ENCODE data around the gene BPIFA3.

BPIFA3 gene

DNA sequence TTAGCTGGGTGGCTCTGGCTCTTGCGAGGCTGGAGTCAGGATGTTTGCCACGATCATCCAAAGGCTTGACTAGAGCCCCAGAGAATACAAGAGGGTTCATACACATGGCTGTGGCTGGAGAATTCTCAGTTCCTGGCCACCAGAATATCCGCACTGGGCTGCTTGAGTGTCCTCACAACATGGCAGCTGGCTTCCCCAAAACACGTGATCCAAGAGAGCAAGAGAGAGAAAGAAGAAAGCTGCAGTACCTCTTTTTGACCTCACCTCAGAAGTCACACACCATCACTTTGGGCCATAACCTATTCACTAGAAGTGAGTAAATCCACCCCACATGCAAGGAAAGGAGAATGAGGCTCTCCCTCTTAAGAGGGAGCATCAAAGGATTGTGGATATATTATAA lies 44.3 kb downstream of the BPIFA3 start:
- 95% methylated on average over 4 of the region's 4 CpGs for WGBS
- Histone ChIP-seq H3K27me3 (ENCODE audit: insufficient read depth, low read length) (no peaks in the 10 kb centered on the region), H3K27ac (ENCODE audit: low read depth, low read length) (no peak overlapping the region), H3K36me3 (ENCODE audit: insufficient read depth, low read length) (no peaks in the 10 kb centered on the region), H3K9me3 (ENCODE audit: insufficient read depth, low read depth, low read length) (no peaks in the 10 kb centered on the region), H3K4me1 (ENCODE audit: insufficient read depth, low read length) (no peaks in the 10 kb centered on the region), H3K4me3 (ENCODE audit: low read length) (no peak overlapping the region), H3K9ac (ENCODE audit: low read depth, low read length) (no peak overlapping the region)

DNA sequence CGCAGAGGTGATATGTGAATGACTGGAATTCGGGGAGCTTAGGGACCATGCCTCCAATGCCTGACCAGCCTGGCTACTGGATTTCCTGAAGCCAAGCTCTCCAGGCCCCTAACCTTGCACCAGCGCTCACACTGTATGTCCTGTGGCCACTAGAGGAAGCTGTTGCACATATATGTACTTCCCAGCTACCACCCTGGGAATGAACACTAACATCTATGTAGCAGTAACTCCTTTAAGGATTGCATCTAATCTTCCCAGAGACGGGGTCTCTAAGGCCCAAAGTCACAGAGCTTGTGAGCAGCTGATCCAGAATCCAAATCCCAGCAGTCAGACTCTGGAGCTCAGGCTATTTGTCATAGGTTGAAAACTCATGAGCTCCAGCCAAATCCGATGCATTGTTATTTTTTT lies 45.5 kb downstream of the BPIFA3 start:
- no peaks in the 10 kb centered on the region for H3K27me3 ChIP-seq (ENCODE audit: insufficient read depth, low read length)
- H3K36me3 ChIP-seq (ENCODE audit: insufficient read depth, low read length) = no peaks in the 10 kb centered on the region
- no peak overlapping the region for H3K4me3 ChIP-seq (ENCODE audit: low read length)
- no peak overlapping the region for H3K9ac ChIP-seq (ENCODE audit: low read depth, low read length)
- 45% methylated on average over 5 of the region's 5 CpGs for WGBS
- no peak overlapping the region for H3K27ac ChIP-seq (ENCODE audit: low read depth, low read length)
- H3K9me3 ChIP-seq (ENCODE audit: insufficient read depth, low read depth, low read length) = no peaks in the 10 kb centered on the region
- H3K4me1 ChIP-seq (ENCODE audit: insufficient read depth, low read length) = no peaks in the 10 kb centered on the region

DNA sequence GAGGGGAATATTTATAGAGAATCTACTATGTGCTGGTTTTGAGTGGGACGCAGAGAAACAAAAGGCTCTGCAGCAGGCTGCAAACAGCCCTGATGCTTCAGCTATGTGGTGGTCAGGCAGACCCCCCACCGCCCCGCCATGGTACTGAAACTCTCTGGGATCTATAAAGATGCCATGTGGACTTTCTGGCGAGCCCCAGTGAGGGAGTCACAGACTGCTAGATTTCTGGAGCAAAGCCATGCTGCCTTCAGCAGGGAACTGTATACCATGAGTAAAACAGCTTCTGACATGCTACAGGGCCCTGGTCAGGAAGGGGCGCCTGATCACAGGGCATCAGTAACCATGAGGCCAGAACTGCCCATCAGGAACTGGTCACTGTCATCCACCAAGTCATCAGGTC lies 46.6 kb downstream of the BPIFA3 start:
- H3K27me3 ChIP-seq (ENCODE audit: insufficient read depth, low read length) = no peaks in the 10 kb centered on the region
- H3K4me3 ChIP-seq (ENCODE audit: low read length) = no peak overlapping the region
- H3K9me3 ChIP-seq (ENCODE audit: insufficient read depth, low read depth, low read length) = no peaks in the 10 kb centered on the region
- H3K9ac ChIP-seq (ENCODE audit: low read depth, low read length) = no peak overlapping the region
- H3K4me1 ChIP-seq (ENCODE audit: insufficient read depth, low read length) = no peaks in the 10 kb centered on the region
- H3K27ac ChIP-seq (ENCODE audit: low read depth, low read length) = no peak overlapping the region
- no peaks in the 10 kb centered on the region for H3K36me3 ChIP-seq (ENCODE audit: insufficient read depth, low read length)
- WGBS = 92% methylated on average over 5 of the region's 5 CpGs

DNA sequence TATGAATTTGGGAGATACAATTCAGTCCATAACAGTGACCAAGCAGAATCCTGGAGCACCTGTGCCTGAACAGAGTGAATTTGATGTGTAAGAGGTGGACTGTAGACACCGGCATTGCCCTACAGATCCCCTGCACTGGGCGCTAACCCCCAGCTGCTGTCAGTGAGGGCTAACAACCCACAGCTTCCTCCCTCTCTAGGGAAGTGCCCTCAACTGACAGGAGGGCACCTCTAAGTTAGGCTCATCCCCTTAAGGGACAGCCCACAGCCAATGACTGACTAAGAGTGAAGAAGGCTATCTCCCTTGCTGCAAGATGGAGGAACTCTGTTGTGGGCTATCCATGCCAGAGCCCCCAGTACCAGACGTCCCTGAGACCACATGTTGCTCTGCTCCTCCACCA lies 50.5 kb downstream of the BPIFA3 start:
- no peaks in the 10 kb centered on the region for H3K4me1 ChIP-seq (ENCODE audit: insufficient read depth, low read length)
- 82% methylated on average over 3 of the region's 3 CpGs for WGBS
- H3K27ac ChIP-seq (ENCODE audit: low read depth, low read length) = no peak overlapping the region
- H3K9ac ChIP-seq (ENCODE audit: low read depth, low read length) = no peak overlapping the region
- no peaks in the 10 kb centered on the region for H3K27me3 ChIP-seq (ENCODE audit: insufficient read depth, low read length)
- H3K9me3 ChIP-seq (ENCODE audit: insufficient read depth, low read depth, low read length) = no peaks in the 10 kb centered on the region
- H3K36me3 ChIP-seq (ENCODE audit: insufficient read depth, low read length) = no peaks in the 10 kb centered on the region
- no peak overlapping the region for H3K4me3 ChIP-seq (ENCODE audit: low read length)

DNA sequence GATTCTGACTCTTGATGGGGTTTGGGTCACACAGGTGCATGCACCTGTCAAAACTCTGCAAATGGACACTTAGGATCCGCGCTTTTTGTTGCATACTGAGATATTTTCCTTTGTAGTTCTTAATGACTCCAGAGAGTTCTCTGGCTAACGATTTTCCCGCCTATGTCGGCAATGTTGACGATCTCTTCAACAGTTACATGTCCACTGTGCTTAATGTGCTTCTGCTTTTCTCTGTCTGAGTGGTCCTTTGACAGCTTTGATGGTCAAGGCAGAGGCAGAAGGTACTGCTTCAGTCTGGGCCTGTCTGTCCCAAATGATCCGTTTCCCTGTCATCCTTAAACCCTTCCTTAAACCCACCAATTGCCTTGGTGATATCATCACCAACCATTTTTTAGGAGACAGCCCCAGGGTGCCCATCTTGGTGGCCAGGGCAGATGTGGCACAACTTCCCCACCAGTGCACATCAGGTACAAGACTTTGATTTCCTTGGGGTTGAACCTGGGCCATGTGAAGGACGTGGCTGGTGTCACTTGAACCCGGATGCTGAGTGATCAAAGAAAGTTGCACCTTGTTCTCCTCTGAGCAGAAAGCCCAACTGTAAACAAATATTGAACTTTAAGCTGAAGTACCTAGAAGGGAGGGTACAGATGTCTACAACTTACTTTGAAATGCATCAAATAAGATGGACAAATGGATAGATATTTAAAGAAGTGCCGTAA lies 55.2 kb downstream of the BPIFA3 start:
- 93% methylated on average over 10 of the region's 10 CpGs for WGBS
- Histone ChIP-seq H3K4me3 (ENCODE audit: low read length) (no peak overlapping the region), H3K27ac (ENCODE audit: low read depth, low read length) (no peak overlapping the region), H3K36me3 (ENCODE audit: insufficient read depth, low read length) (no peaks in the 10 kb centered on the region), H3K4me1 (ENCODE audit: insufficient read depth, low read length) (0 out of 2 replicates have a peak, but pooled peaks cover 6% of the 10 kb centered on the region), H3K9me3 (ENCODE audit: insufficient read depth, low read depth, low read length) (no peaks in the 10 kb centered on the region), H3K9ac (ENCODE audit: low read depth, low read length) (no peak overlapping the region), H3K27me3 (ENCODE audit: insufficient read depth, low read length) (no peaks in the 10 kb centered on the region)

DNA sequence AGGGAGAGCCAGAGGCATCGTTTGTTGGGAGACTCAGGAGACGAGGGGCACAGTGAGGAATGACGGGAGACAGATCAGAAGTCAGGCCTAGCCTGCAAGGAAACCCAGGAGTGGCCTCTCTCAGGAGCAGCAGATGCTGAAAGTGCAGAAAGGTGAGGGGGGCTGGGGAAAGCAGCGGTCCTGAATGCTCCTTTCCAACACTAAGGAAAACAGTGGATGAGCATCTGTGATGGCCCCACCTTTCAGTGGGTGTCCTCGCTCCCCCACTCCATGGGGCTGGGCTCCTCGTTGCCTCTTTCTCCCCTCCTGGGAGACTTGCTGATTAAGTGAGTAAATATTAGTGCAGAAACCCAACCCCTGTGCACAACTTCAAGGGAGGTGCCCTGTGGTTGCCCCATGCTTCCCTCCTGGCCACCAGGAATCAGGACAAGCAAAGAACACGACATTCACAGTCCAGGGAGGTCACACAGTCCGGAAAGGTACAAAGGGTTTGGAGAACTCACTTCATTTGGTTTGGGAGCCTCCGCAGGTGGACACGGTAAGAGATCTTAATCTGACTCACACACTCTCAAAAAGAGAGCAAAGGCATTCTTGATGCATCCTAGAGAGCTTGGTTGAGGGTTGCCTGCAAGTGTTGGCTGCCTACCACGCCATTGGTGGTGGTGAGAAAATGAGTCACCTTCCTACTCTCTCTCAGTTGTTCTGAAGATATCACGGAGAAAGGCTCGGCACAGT lies 56.1 kb downstream of the BPIFA3 start:
- H3K9ac ChIP-seq (ENCODE audit: low read depth, low read length) = no peak overlapping the region
- H3K36me3 ChIP-seq (ENCODE audit: insufficient read depth, low read length) = no peaks in the 10 kb centered on the region
- no peak overlapping the region for H3K27ac ChIP-seq (ENCODE audit: low read depth, low read length)
- WGBS = 86% methylated on average over 13 of the region's 13 CpGs
- H3K27me3 ChIP-seq (ENCODE audit: insufficient read depth, low read length) = no peaks in the 10 kb centered on the region
- peaks cover 16% of the 10 kb centered on the region for H3K4me1 ChIP-seq (ENCODE audit: insufficient read depth, low read length)
- no peaks in the 10 kb centered on the region for H3K9me3 ChIP-seq (ENCODE audit: insufficient read depth, low read depth, low read length)
- no peak overlapping the region for H3K4me3 ChIP-seq (ENCODE audit: low read length)

DNA sequence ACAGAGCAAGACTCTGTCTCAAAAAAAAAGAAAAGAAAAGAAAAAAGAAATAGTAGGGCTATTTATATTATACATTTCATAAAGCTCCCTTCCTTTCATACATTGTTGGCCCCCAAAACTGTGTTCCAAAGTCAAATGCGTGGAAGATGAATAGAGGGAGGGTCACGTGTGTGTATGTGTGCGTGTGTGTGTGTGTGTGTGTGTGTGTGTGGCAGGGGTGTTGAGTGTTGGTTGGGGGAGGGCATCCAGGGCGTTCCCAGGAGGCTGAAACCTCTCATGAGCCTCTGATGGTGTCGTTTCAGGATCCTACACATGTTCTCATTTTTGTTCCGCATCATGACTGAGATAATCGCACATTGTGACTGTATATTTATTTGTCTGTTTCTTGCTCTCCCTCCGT lies 58.1 kb downstream of the BPIFA3 start:
- Histone ChIP-seq H3K27ac (ENCODE audit: low read depth, low read length) (no peak overlapping the region), H3K4me1 (ENCODE audit: insufficient read depth, low read length) (peaks cover 17% of the 10 kb centered on the region), H3K9me3 (ENCODE audit: insufficient read depth, low read depth, low read length) (no peaks in the 10 kb centered on the region), H3K27me3 (ENCODE audit: insufficient read depth, low read length) (no peaks in the 10 kb centered on the region), H3K36me3 (ENCODE audit: insufficient read depth, low read length) (no peaks in the 10 kb centered on the region), H3K4me3 (ENCODE audit: low read length) (no peak overlapping the region), H3K9ac (ENCODE audit: low read depth, low read length) (no peak overlapping the region)
- WGBS = 84% methylated on average over 8 of the region's 8 CpGs

DNA sequence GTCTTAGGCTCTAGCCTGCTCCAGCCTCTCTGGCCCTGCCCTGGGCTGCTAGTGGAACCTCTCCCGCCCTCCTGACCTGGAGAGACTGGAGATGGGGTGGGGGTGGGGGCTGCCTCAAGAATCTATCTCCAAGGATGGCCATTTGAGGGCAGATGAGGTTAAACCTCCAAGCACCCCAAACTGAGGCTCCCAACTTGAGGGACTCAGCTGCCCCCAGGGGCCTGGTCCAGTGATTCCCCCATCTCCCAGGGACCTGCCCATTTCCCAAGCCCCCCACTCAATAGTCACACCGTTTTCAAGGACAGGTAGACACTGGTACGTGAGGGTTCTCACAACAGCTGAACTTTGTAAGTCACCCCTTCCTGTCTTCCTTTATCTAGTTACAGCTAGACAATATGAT lies 58.7 kb downstream of the BPIFA3 start:
- no peak overlapping the region for H3K9ac ChIP-seq (ENCODE audit: low read depth, low read length)
- 86% methylated on average over 3 of the region's 3 CpGs for WGBS
- H3K4me1 ChIP-seq (ENCODE audit: insufficient read depth, low read length) = peaks cover 17% of the 10 kb centered on the region
- H3K27me3 ChIP-seq (ENCODE audit: insufficient read depth, low read length) = no peaks in the 10 kb centered on the region
- no peak overlapping the region for H3K27ac ChIP-seq (ENCODE audit: low read depth, low read length)
- no peaks in the 10 kb centered on the region for H3K9me3 ChIP-seq (ENCODE audit: insufficient read depth, low read depth, low read length)
- no peak overlapping the region for H3K4me3 ChIP-seq (ENCODE audit: low read length)
- no peaks in the 10 kb centered on the region for H3K36me3 ChIP-seq (ENCODE audit: insufficient read depth, low read length)

DNA sequence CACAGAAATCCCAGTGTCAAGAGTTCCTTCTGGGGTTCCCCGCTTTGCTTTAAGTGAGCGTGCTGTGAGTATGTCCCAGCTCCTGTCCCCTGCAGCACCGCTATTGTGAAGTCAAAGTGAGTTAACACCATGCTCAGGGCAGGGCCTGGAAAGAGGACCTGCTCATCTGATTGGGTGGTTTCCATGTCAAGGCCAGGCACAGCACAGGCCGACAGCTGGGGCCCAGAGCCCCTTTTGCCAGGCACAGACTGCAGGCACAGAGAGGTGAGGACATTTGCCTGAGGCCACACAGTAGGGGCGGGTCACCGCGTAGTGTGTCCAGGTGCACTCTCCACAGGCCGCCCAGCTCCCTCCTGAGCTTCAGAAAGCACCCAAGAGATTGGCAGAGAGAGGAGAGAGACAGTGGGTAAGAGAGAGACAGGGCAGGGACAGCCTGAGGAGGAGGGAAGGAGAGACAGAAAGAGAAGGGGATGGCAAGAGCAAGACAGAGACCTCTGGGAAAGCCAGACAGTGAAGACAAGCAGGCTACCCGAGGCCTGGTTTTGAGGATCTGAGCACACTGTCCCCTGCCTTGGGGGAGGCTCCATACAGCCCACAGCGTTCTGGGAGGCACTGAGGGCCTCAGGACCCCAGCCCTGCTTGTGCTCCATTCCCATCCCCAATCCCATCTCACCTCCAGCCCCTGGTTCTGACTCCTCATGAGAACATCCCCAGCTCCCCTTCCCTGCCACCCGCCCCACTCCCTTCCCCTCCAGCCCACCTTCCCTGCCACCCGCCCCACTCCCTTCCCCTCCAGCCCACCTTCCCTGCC lies 59.4 kb downstream of the BPIFA3 start:
- H3K9ac ChIP-seq (ENCODE audit: low read depth, low read length) = no peak overlapping the region
- H3K27me3 ChIP-seq (ENCODE audit: insufficient read depth, low read length) = no peaks in the 10 kb centered on the region
- H3K9me3 ChIP-seq (ENCODE audit: insufficient read depth, low read depth, low read length) = no peaks in the 10 kb centered on the region
- H3K4me1 ChIP-seq (ENCODE audit: insufficient read depth, low read length) = peaks cover 17% of the 10 kb centered on the region
- 79% methylated on average over 11 of the region's 12 CpGs for WGBS
- H3K4me3 ChIP-seq (ENCODE audit: low read length) = no peak overlapping the region
- H3K27ac ChIP-seq (ENCODE audit: low read depth, low read length) = no peak overlapping the region
- no peaks in the 10 kb centered on the region for H3K36me3 ChIP-seq (ENCODE audit: insufficient read depth, low read length)
